GM21515 (cell line): ENCODE measurements around the gene ZNF611.
"Not testable (repeated sequence)": the region's sequence is repeated elsewhere in the genome, so short reads cannot be mapped to it uniquely, and the experiment has no call there.

Source experiments
- ATAC-seq: cut with Tn5 transposase; IDR thresholded peaks from one replicate; pipeline ENCODE4 v1.9.1; 2021; ENCODE audit not compliant: unreplicated experiment

The ZNF611 gene

GRCh38 chr19:52687684-52688083, 47.2 kb downstream of the ZNF611 start:
- ATAC-seq = no peak

- ATAC-seq = no peak
Observed at GRCh38 chr19:52685811-52686210, 49.0 kb downstream of the ZNF611 start.

GRCh38 chr19:52681216-52681615, 53.6 kb downstream of the ZNF611 start:
- not testable (repeated sequence) for ATAC-seq

GRCh38 chr19:52679598-52679997, 55.2 kb downstream of the ZNF611 start:
- no peak for ATAC-seq

- ATAC-seq = not testable (repeated sequence)
Observed at GRCh38 chr19:52675239-52675638, 59.6 kb downstream of the ZNF611 start.

- no peak for ATAC-seq
Observed at GRCh38 chr19:52673014-52673413, 61.8 kb downstream of the ZNF611 start.

GRCh38 chr19:52670046-52670445, 64.8 kb downstream of the ZNF611 start:
- ATAC-seq = no peak

- no peak for ATAC-seq
Observed at GRCh38 chr19:52669586-52669985, 65.3 kb downstream of the ZNF611 start.

- ATAC-seq = no peak
Observed at GRCh38 chr19:52667972-52668371, 66.9 kb downstream of the ZNF611 start.

GRCh38 chr19:52666506-52666905, 68.3 kb downstream of the ZNF611 start:
- ATAC-seq = no peak

GRCh38 chr19:52665529-52665928, 69.3 kb downstream of the ZNF611 start:
- ATAC-seq = no peak

GRCh38 chr19:52665027-52665426, 69.8 kb downstream of the ZNF611 start:
- no peak for ATAC-seq

GRCh38 chr19:52664461-52664860, 70.4 kb downstream of the ZNF611 start:
- ATAC-seq = no peak

GRCh38 chr19:52662631-52663030, 72.2 kb downstream of the ZNF611 start:
- ATAC-seq = no peak

GRCh38 chr19:52660981-52661380, 73.9 kb downstream of the ZNF611 start:
- ATAC-seq = no peak

- ATAC-seq = no peak
Observed at GRCh38 chr19:52659013-52659412, 75.8 kb downstream of the ZNF611 start.

GRCh38 chr19:52658595-52658994, 76.2 kb downstream of the ZNF611 start:
- no peak for ATAC-seq

- no peak for ATAC-seq
Observed at GRCh38 chr19:52653161-52653560, 81.7 kb downstream of the ZNF611 start.
